ENCODE results near the gene COG5.
A peak's percentile ranks its signal among the peaks of the same experiment; 100 is the strongest.
"Not testable (repeated sequence)": the region's sequence is repeated elsewhere in the genome, so short reads cannot be mapped to it uniquely, and the experiment has no call there.

Gene COG5

GRCh38 chr7:107171496-107171895 lies 392.2 kb downstream of the COG5 start:
- DNase-seq = no peak

- peak; percentile 65 for DNase-seq
These were observed 393.4 kb downstream of the COG5 start for GRCh38 chr7:107170051-107170915.

DNA sequence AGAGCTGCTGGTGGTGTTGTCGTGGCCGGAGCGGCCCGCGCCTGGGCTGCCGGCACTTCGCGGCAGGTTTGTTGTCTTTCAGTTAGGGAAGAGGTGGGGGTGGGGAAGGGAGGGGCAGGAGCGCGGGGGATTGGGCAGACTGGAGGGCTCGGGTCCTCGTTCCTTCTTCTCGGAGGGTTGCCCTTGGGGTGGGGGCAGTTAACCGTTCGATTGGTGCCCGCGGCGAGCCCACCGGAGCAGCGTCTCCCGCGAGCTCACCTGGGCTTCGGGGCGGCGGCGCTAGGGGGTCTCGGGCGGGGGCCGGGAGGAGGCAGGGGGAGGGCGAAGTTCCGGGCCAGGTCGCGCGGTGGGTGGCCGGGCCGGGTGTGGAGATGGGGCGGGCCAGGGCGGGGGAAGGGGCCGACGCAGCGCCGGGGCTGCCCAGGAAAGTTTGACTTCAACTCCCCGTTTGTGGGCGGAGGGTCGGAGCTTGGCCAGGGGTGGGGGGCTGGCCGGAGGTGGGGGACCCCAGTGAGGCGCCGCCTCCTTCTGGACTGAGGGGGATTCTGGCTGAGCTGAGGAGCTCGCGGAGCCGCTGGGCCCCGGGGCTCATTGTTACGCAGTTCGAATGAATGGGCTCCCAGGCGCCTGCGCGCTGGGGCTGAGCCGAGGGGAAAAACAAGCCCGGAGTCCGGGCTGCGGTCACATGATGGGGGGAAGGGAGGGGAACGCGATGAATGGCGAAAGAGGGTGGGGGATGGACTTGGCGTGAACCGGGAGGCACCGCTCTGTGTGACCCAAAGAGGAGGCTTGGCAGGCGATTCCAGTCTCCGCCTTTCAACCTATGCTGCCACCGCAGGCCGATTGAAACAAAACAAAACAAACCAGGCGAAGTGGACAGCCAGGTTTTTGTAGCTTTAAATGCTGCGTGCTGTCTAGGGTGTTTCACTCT lies 394.3 kb downstream of the COG5 start:
- peak; percentile 99 for DNase-seq

GRCh38 chr7:107168233-107169119 lies 395.2 kb downstream of the COG5 start, which contains the start of gene HBP1:
HBP1 (plus strand) TSS chr7:107169003; CDS start chr7:107179894, 10,891 bp downstream.
- DNase-seq = peak; percentile 99

DNA sequence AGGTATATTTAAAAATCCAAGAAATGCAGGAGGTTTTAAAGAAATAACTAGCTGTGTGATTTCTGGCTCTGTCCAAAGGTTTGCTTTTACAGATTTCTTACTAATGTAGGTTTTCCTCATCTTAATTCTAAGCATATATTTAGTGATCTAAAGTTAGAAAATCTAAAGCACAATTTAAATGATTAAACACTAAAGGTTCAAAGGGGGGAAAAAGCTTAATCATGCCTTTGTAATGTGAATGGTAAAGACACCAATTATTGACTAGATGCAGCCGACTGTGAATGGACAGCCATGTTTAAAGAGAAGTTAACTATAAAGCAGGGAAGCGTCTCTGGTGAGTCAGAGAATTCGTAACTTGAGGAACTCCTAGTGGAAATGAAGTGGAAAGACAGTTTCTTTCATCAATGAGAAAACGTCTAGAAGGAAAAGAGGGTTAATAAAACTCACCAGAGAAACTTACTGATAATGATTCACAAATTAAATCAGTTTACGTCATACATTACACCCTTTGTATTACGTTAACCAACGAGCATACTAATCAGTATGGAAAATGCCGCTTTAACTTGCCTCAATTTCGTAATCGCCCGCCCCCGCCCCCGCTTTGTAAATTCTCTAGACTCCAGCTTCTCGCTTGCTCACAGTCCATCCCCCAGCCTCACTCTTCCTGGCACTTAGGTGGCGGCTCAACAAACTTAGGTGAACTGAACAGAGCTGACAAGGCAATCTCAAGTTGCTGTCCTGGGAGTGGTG lies 396.1 kb downstream of the COG5 start:
- peak; percentile 90 for DNase-seq

- no peak for DNase-seq
These were observed 396.8 kb downstream of the COG5 start for GRCh38 chr7:107166736-107167426.

GRCh38 chr7:107165341-107165740 lies 398.4 kb downstream of the COG5 start:
- DNase-seq = no peak

DNA sequence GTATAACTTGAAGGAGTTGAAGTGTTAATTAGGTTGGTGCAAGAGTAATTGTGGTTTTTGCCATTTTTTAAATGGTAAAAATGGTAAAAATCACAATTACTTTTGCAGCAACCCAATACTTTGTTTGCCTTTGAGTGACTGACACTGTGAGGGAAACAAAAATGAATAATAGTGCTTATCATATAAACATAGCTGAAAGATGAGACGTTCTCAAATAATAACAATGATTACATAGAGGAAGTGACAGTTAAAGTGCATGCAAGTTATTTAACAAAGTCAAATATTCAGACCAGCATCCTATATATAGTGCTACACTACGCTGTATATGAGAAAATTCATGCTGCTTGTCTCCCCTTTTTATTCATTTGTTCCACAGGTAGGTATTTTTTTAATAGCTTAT lies 399.6 kb downstream of the COG5 start:
- no peak for DNase-seq

- no peak for DNase-seq
These were observed 401.2 kb downstream of the COG5 start for GRCh38 chr7:107162475-107162874.

DNA sequence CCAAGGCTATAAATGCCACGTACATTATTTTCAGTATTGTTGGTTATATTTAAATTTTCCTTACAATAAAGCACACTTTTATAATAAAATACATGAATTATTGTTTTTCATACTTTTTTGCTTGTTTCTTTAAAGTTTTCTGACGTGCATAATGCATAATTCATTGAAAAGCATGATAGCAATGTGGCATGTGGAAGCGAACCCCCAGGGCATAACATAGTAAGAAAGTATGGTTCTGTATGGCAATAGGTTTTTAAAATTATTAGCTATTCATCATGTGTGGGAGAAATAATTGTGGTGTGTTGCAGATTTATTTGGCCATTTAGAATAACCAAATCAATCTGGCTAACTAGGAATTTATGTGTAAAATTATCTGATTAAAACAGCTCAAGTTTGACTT lies 402.3 kb downstream of the COG5 start:
- DNase-seq = no peak

DNA sequence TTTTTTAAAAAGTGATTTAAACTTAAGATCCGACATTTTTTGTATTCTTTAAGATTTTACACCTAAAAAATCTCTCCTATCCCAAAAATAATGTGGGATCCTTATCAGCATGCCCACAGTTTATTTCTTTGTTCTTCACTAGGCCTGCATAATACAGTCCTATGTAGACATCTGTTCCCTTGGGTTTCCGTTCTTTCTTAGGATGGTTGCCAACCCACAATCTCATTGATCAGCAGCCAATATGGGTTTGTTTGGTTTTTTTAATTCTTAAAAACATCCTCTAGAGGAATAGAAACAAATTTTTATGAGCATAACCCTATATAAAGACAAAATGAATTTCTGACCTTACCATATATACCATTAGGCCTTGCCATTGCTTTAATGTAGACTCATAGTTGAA lies 403.3 kb downstream of the COG5 start:
- no peak for DNase-seq

- no peak for DNase-seq
These were observed 405.7 kb downstream of the COG5 start for GRCh38 chr7:107158028-107158427.

GRCh38 chr7:107157091-107157490 lies 406.6 kb downstream of the COG5 start:
- DNase-seq = no peak

DNA sequence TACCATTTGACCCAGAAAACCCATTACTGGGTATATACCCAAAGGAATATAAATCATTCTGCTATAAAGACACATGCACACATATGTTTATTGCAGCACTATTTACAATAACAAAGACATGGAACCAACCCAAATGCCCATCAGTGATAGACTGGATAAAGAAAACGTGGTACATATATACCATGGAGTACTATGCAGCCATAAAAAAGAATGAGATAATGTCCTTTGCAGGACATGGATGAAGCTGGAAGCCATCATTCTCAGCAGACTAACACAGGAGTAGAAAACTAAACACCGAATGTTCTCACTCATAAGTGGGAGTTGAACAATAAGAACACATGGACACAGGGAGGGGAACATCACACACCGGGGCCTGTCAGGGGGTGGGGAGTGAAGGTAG lies 408.0 kb downstream of the COG5 start:
- not testable (repeated sequence) for DNase-seq

DNA sequence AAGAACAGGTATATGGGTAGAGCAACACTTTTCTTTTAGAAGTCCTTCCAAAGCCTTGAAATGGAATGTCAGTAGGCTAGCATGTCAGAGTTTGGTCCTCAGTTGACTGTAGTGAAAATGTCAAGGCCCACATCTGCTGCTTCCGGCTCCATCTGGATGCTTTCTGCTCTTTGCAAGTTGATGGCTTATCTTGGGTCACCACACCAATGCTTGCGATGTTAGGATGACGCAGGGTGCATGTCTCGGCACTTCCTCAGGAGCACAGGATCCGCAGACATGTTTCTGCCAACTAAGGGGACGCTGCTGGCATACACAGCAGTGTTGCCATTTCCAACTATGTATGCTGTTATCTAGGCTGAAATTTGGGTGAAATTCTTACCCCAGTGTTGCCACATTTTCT lies 408.9 kb downstream of the COG5 start:
- DNase-seq = no peak

GRCh38 chr7:107152011-107152410 lies 411.7 kb downstream of the COG5 start:
- DNase-seq = no peak
